ENCODE results near the gene PEG3.

PEG3 gene

DNA sequence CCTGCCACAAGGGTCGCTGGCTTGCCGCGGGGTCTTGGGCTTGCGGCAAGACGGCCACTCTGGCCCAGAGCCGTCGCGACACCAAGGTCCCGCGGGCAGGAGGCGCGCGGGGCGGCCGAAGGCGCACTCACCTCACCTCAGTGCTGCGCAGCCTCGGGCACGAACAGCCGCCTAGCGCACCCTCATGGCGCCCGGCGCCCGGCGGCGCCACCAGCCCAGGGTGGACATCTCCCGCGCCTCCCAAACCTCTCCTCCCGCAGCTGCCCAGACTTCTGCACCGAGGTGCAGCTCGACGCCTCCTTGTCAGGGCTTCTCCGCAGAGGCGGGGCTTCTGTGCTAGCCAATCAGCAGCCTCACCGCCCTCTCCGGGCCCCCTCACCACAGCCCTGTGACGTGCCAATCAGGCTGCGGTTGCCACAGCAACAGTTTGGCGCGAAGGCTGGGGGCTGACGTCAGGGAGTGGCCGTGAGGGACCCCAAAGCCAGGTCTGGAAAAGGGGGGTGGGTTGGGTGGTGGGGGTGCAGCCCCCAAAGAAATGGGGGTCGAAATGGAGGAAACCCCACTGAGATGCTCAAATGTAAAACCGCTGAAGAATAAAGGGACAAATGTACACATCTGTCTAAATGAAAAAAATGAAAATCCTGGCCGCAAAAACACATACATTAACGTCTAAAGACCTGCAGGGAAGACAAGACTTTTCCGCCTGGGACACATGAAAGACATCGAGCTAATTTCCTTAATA, at the start of gene PEG3, which contains the start of gene ZIM2:
Gene PEG3, minus strand, starts transcription at position 276 of the 742 bp plus-strand sequence. CDS start 16,071 bp downstream, outside the sequence.
Gene ZIM2, minus strand, starts transcription at position 276 of the 742 bp plus-strand sequence. CDS start 16,449 bp downstream, outside the sequence.
- DNase-seq (ENCODE audit: low spot score): no peak
- TF ChIP-seq, protein P1, sequence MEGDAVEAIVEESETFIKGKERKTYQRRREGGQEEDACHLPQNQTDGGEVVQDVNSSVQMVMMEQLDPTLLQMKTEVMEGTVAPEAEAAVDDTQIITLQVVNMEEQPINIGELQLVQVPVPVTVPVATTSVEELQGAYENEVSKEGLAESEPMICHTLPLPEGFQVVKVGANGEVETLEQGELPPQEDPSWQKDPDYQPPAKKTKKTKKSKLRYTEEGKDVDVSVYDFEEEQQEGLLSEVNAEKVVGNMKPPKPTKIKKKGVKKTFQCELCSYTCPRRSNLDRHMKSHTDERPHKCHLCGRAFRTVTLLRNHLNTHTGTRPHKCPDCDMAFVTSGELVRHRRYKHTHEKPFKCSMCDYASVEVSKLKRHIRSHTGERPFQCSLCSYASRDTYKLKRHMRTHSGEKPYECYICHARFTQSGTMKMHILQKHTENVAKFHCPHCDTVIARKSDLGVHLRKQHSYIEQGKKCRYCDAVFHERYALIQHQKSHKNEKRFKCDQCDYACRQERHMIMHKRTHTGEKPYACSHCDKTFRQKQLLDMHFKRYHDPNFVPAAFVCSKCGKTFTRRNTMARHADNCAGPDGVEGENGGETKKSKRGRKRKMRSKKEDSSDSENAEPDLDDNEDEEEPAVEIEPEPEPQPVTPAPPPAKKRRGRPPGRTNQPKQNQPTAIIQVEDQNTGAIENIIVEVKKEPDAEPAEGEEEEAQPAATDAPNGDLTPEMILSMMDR (IDR thresholded peaks at IDR 0.05; ENCODE audit: borderline replicate concordance, control extremely low read depth, extremely low read depth, insufficient read depth, missing control alignments): no peak
- in situ Hi-C loops (cut with MboI; ENCODE audit: low sequenced_read_pairs, unreplicated experiment): no loop called here

DNA sequence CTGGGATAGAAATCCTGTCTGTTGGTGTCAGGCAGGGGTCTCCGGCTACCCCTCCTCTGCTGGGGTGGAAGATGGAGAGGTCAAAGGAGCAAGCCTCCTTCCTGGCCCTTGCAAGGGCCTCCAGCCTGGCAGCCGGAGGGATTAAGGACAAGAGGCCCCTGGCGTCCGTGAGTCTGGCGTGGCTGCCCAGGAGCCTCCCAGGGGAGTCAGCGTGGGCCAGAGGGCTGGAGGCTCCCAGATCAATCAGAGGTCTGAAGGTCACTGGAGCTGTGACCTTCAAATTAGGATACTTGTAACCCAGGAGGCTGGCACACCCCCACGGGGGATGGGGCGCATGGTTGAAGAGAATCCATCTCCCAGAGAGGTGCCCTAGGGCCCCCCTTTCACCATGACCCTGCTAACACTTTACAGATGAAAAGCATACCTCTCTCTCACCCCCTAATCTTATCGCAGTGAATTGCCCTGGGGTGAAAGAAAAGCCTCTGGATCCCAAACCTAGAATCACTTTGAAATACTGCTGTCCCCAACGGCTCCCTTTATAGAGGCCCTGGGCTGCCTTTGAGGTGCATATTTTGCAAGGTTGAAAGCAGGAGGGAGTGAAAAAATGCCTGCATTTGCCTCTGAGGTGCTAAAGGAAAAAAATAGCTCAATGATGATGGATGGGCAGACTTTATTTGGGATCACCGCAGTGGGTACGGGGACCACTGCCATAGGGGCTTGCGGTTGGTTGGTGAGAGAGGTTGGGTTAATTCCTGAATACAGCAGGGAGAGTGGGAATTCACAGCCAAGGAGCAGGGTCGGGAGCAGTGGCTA, 44.9 kb upstream of the PEG3 start:
- no peak for DNase-seq (ENCODE audit: low spot score)
- in situ Hi-C loops (cut with MboI; ENCODE audit: low sequenced_read_pairs, unreplicated experiment): no loop called here
- TF ChIP-seq, protein P1 (IDR thresholded peaks at IDR 0.05; ENCODE audit: borderline replicate concordance, control extremely low read depth, extremely low read depth, insufficient read depth, missing control alignments): no peak

DNA sequence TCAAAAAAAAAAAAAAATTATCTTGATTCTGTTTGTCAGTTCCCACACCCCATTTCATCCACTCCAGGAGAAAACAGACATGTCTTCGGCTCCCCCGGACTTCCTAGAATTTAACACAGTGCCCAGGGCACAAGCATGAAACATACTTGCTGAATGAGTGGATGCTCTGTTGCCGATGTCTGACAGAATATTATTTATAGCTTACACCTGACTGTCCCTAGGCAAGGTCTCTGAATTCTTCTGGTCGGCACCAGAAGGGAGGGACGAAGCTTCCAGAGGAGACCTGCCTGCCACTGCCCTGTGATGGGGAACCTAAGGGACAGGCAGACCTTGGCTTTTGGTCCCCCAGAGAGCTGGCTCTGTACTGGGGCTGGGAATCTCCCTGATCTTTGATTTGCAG, 43.9 kb upstream of the PEG3 start:
- TF ChIP-seq, protein P1 (IDR thresholded peaks at IDR 0.05; ENCODE audit: borderline replicate concordance, control extremely low read depth, extremely low read depth, insufficient read depth, missing control alignments): no peak
- DNase-seq (ENCODE audit: low spot score): no peak
- in situ Hi-C loops (cut with MboI; ENCODE audit: low sequenced_read_pairs, unreplicated experiment): no loop called here

DNA sequence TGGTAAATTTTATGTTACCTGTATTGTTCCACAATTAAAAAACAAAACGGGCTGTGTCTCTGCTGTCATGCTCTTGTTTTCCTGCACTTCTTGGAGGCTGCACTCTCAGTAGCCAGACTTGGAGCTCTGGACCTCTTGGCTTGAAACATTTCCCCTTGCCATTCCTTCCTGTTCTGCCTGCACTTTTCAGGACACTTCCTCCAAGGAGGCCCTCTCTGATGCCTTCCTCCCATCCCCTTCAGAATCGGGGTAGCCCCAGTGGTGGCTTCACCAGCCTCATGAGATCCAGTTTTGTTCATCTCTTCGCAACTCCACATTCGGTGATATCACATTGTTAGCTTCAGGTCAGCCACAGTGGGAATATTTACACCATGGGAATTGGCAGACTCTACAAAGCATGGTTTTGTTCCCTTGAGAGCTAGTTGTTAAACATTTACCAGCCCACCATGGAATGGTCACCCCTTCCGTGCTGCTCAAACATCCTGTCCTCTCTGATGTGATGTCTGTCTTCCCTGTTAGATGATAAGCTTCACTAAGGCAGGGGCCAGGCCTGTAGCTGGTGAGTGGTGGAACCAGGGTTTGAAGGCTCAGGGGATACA, 40.2 kb upstream of the PEG3 start:
- in situ Hi-C loops (cut with MboI; ENCODE audit: low sequenced_read_pairs, unreplicated experiment): no loop called here
- DNase-seq (ENCODE audit: low spot score): no peak
- TF ChIP-seq, protein P1 (IDR thresholded peaks at IDR 0.05; ENCODE audit: borderline replicate concordance, control extremely low read depth, extremely low read depth, insufficient read depth, missing control alignments): no peak

DNA sequence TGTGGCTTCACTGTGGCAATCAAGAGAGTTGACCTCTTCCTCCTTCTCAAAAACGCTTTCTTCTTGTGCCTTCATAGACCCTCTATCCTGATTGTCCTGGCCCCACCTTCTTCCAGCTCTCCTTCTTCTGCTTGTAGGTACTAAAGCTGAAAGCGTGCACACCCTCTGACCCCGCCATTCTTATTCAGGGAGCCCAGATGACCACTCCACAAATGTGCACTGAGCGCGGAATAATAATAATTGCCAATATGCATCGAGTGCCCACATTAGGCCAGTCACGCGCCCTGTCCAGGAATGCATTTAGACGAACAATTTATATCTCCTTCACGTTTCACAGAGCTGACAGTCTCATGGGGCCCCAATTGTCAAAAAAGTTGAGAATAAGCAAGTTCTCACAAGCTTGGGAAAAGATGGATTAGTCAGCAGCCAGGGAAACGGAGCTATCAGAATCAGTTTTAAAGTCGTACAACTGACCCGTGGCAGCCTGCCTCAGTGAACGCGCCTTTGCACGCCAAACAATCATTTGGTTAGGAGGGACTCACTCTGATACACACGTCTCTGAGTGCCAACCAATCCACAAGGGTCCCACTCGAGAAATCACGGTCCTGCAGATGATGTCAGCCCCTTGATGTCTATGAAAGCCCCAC, 36.7 kb upstream of the PEG3 start:
- in situ Hi-C loops (cut with MboI; ENCODE audit: low sequenced_read_pairs, unreplicated experiment): no loop called here

More for the DNA sequence above, 36.7 kb upstream of the PEG3 start:
- DNase-seq (ENCODE audit: low spot score): no peak
- TF ChIP-seq, protein P1 (IDR thresholded peaks at IDR 0.05; ENCODE audit: borderline replicate concordance, control extremely low read depth, extremely low read depth, insufficient read depth, missing control alignments): no peak

Data from GM13976 (cell line).